Stimulated activated CD4-positive, alpha-beta T cell treated with anti-CD3 and anti-CD28 coated beads, Interleukin-12 subunit alpha, Interleukin-12 subunit beta, amount 100 ng/mL, for 48 hours (primary cell): ENCODE data around the gene AVPI1.
A peak's percentile ranks its signal among the peaks of the same experiment; 100 is the strongest.
"Not testable (repeated sequence)": the region's sequence is repeated elsewhere in the genome, so short reads cannot be mapped to it uniquely, and the experiment has no call there.

Experiments used
- DNase-seq, 3 donors: peaks; one replicate each; pipeline ENCODE4 v3.0.0-alpha.2; 2020; ENCODE audit warnings: low read depth in 2 of 3, low spot score in 1 of 3

AVPI1 gene

GRCh38 chr10:97711640-97712572, 24.9 kb upstream of the AVPI1 start:
- no peak for DNase-seq

- peak in 1 of 3 donors; percentile 30 for DNase-seq
Observed at GRCh38 chr10:97708976-97709946, 22.2 kb upstream of the AVPI1 start.

- DNase-seq: no peak
Observed at GRCh38 chr10:97708167-97708566, 21.1 kb upstream of the AVPI1 start.

GRCh38 chr10:97707134-97707861, 20.3 kb upstream of the AVPI1 start:
- DNase-seq: no peak

GRCh38 chr10:97705006-97705670, 18.1 kb upstream of the AVPI1 start:
- no peak for DNase-seq

- DNase-seq: no peak
Observed at GRCh38 chr10:97704341-97704740, 17.3 kb upstream of the AVPI1 start.

GRCh38 chr10:97703398-97704067, 16.5 kb upstream of the AVPI1 start:
- no peak for DNase-seq

- peak in 2 of 3 donors; percentile 16 to 68 for DNase-seq
Observed at GRCh38 chr10:97701438-97702069, 14.5 kb upstream of the AVPI1 start.

GRCh38 chr10:97698072-97698655, 11.1 kb upstream of the AVPI1 start:
- DNase-seq: not testable (repeated sequence)

- no peak for DNase-seq
Observed at GRCh38 chr10:97690133-97690532, 3.1 kb upstream of the AVPI1 start.

- DNase-seq: no peak
Observed at GRCh38 chr10:97689559-97690020, 2.5 kb upstream of the AVPI1 start.

GRCh38 chr10:97687785-97688781, 1.0 kb upstream of the AVPI1 start:
- no peak for DNase-seq

- DNase-seq: no peak
Observed at GRCh38 chr10:97686301-97686961, 610 bp downstream of the AVPI1 start.

GRCh38 chr10:97685395-97685958, 1.6 kb downstream of the AVPI1 start:
- DNase-seq: no peak

- no peak for DNase-seq
Observed at GRCh38 chr10:97684866-97685394, 2.1 kb downstream of the AVPI1 start.

GRCh38 chr10:97684368-97684713, 2.7 kb downstream of the AVPI1 start:
- DNase-seq: not testable (repeated sequence)
